ACHN (cell line): ENCODE results near the gene PADI3.
"Not testable (repeated sequence)": the region's sequence is repeated elsewhere in the genome, so short reads cannot be mapped to it uniquely, and the experiment has no call there.

Experiments used
- DNase-seq: peaks from one replicate; pipeline ENCODE4 v3.0.0-alpha.2; 2015
- in situ Hi-C: cut with HindIII; loops from 2 replicates; pipeline ENCODE4 v1.10.0; 2017; ENCODE audit warnings: low sequenced_read_pairs, low pct_ligation_motif_present, low pct_unique_long_range_greater_than_20kb

PADI3 gene

DNA sequence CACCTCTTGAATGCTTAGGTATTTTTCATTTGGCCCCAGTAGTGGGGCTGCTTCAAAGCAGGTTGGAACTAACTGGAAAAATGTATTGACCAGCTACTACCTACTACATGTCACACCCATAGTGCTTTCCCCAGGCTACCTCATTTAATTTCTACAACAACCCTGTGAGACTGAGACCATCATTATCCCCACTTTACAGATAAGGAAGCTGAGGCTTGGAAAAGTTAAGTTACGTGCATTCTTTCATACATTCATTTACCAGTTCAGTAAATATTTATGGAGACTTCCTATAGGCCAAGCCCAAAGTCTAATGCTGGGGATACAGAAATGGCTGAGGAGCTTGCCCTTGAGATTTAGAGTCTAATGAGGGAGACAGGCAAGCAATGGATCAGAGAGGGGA is 14.5 kb upstream of the PADI3 start:
- no peak for DNase-seq
- in situ Hi-C loops: no loop called here

- peak; percentile 41 for DNase-seq
- in situ Hi-C loops: no loop called here
These were observed 13.6 kb upstream of the PADI3 start for GRCh38 chr1:17235135-17235885.

DNA sequence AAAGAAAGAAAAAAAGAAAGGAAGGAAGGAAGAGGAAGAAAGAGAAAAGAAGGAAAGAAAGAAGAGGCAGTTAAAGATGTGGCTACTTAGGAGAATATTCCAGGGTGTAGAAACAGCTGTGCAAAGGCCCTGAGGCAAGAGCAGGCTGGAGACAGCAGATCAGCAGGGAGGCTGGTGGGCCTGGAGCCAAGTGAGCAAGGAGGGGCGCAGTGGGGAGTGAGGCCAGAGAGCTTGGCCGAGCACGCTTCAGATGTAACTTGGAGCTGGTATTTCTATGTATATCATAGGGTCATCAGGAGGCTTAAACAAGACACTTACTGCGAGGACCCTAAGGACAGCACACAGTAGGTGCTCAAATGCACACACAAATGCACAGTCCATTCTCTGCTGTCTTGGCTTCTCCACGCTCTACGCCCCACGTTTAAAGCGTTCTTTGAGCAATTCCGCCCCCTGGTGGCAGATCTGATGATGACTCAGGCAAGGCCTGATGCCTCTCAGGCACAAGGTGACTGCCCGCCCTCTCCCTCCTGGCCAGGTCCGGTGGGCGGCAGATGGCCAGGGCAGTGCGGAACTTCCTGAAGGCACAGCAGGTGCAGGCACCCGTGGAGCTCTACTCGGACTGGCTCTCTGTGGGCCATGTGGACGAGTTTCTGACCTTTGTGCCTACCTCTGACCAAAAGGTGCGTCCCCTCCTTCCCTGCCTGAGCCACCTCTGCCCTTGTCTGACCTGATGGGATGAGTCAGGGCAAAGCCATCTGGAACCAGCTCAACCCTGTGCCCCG is 11.9 kb upstream of the PADI3 start:
- DNase-seq: peak; percentile 92
- in situ Hi-C loops: no loop called here

- in situ Hi-C loops: no loop called here
- no peak for DNase-seq
These were observed 11.4 kb upstream of the PADI3 start for GRCh38 chr1:17237561-17237903.

- in situ Hi-C loops: no loop called here
- DNase-seq: peak; percentile 87
These were observed 9.5 kb upstream of the PADI3 start for GRCh38 chr1:17239420-17239819.

- DNase-seq, in situ Hi-C loops: not testable (repeated sequence)
These were observed 7.7 kb upstream of the PADI3 start for GRCh38 chr1:17241011-17241779.

- DNase-seq, in situ Hi-C loops: not testable (repeated sequence)
These were observed 7.2 kb upstream of the PADI3 start for GRCh38 chr1:17241780-17242074.

DNA sequence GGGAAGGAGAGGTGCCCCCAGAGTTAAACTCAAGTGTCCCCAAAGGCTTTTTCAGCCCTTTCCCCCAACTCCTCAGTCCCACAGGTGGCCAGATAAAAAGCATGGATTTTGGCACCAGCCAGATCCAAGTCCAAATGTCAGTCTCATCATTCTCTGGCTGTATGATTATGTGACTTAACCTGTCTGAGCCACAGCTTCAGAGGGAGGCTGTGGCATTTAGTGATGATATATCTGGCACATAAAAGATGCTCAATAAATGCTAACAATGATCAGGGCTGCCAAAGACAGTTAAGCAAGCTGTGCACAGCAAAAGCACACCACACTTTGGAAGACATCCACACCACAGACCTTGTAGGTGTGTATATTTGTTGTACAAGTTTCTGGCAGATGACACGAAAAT is 5.6 kb upstream of the PADI3 start:
- no peak for DNase-seq
- in situ Hi-C loops: no loop called here

DNA sequence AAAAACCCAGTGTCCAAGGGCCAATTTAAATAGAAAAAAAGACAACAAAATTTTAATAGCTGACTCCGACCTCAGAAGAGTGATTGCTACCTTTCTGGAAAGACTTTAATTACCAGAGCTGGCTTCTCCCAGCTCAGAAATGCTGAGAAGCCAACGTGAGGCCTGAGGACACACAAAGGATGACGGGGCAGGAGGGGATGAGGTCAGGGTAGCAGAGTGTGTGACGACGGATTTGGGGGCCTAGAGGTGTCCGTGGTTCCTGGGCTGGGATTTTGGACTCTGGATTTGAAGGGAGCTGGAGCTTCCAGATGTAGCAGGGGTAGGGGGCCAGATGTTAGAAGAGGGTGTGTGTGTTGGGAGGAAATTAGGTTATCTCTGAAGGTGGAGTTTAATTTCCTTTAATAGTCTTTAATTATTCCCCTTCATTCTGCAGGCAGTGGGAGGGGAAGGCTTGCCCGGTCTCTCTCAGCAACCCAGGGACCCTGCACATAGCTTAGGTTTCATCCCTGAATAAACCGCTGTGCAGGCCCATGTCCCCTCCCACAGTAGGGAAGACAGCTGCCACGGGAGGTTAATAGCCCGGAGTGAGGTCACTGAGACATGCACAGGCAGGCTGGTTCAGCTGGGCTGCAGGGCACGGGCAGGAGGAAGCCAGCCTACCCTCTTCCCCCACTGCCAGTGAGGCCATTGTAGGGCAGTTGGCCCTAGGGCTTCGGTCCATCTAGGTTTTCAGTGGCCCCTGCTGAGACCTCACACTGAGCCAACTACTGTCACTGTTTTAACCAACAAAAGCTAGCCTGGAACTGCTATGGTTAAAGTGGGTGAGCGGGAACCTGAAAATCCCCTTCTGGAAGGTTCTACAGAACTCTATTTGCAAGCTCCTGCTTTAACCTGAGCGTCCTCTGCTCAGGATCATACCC is 3.8 kb upstream of the PADI3 start:
- in situ Hi-C loops: no loop called here
- DNase-seq: no peak

GRCh38 chr1:17245816-17246325 is 3.0 kb upstream of the PADI3 start:
- no peak for DNase-seq
- in situ Hi-C loops: no loop called here

DNA sequence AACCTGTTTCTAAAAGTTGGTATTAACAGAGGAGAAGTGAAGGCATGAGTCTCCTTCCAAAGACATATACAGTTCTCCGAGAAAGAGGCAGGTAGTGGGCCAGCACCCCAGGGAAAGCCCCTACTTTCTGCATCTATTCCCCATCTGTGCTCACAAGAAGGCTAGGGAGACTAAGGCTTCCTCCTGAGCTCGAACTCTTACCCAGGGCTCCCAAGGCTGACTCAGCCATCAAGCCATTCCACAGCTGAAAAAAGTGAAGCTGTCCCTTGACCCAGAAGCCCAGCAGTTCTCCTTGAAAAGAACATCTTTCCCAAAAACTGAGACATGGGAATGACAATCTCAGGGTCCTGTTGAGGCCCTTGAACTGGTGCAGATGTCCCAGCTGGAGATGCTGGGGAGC is 1.9 kb upstream of the PADI3 start:
- no peak for DNase-seq
- in situ Hi-C loops: no loop called here

DNA sequence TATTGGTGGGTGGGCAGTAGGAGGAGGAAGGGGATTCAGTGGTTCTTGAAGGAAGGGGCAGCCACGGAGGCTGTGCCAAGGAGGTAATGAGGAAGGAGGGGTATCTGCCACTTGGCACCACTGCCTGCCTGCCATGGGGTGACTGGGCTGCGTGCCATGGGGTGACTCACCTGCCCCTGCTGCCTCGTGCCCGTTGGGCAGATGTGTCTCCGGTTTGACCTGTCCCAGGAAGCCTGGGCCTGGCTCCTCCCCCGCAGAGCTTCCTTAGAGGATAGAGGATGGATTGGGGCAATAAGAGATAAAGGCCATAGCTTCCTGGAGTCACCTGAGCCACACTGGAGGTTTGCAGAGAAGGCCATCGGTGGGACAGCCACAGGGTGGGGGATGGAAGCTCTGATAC is 1.7 kb downstream of the PADI3 start:
- peak; percentile 92 for DNase-seq
- in situ Hi-C loops: no loop called here

DNA sequence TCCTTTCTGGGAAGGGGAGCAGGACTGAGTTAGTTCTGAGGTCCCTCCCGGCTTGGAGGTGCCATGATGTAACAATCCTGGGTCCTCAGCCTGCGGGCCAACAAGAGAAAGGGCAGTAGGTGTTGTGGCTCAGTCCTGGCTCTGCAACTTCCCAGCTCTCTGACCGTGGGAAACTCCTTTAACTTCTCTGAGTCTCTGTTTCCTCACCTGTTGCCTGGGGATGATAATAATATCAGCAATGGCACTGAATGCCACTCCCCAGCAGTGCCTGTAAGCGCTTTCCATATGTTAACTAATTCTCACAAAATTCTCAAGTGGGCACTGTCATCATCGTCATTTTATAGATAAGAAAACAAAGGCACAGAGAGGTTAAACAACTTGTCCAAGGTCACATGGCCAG is 2.3 kb downstream of the PADI3 start:
- in situ Hi-C loops: no loop called here
- no peak for DNase-seq

GRCh38 chr1:17251701-17252376 is 2.9 kb downstream of the PADI3 start:
- in situ Hi-C loops: no loop called here
- DNase-seq: peak; percentile 47

- in situ Hi-C loops: no loop called here
- no peak for DNase-seq
These were observed 6.4 kb downstream of the PADI3 start for GRCh38 chr1:17255336-17255735.

DNA sequence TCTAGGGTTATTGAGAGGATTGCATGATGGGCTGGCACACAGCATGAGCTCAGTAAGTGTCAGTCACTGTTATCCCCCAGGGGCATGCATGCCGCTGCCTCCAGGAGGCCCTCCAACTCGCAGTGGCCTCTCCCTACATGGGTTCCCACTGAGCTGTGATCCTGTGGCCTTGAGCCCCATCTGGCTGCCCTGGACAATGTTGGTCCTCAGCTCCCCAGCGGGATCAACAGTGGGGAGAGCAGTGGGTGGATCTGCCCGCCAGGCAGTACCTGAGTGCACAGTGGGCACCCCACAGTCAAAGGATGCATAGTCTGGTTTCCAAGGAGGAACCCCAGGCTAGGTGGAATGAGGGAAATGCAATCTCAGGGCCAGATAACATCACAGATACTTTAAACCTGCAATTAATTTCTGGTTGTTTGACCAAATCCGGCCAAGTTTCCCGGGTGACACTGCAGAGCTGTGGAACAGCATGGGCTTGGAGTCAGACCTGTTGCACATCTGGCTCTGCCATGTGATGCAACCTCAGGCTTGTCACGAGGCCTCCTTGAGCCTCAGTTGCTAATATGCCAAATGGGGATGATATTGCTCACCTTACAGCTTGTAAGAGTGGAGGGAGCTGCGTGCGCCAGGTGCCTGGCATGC is 9.3 kb downstream of the PADI3 start:
- in situ Hi-C loops: no loop called here
- no peak for DNase-seq

DNA sequence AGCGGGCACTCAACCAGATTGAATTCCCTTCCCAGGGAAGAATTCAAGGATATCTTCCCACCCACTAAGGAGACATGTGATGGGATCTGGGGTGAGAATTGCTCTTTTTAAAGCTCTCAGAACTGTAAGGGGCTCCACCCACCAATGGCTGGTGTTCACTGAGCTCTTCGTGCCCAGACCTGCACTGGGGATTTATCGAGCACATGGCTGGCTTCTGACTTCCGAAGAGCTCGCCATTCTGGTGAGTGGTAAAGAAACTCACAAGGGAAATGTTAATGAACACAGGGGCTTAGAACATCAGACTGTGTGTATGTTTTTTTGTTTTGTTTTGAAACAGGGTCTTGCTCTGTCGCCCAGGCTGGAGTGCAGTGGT is 9.8 kb downstream of the PADI3 start:
- in situ Hi-C loops: no loop called here
- no peak for DNase-seq
